Activated CD4-positive, alpha-beta T cell treated with anti-CD3 and anti-CD28 coated beads, Interleukin-2, Interleukin-4, amounts not matched to agents 100 ng/mL and 50 ng/mL, durations not matched to agents 16 hours and 8 hours (primary cell): Measurements from ENCODE around the gene ACBD4.

Experiments used
- DNase-seq: peaks from one replicate; pipeline ENCODE4 v3.0.0-alpha.2; 2020; ENCODE audit warnings: low spot score

ACBD4 gene

GRCh38 chr17:45135192-45135977 is at the start of gene ACBD4:
Gene ACBD4, plus strand, starts transcription at chr17:45135687. Its CDS starts 458 bp downstream, at chr17:45136145.
- DNase-seq = peak; percentile 98

GRCh38 chr17:45086391-45086790 is 49.1 kb upstream of the ACBD4 start:
- DNase-seq = no peak

GRCh38 chr17:45086865-45087503 is 48.5 kb upstream of the ACBD4 start:
- DNase-seq = no peak

- no peak for DNase-seq
Observed at GRCh38 chr17:45087504-45087975, 47.9 kb upstream of the ACBD4 start.

GRCh38 chr17:45087978-45088377 is 47.5 kb upstream of the ACBD4 start:
- DNase-seq = no peak

- no peak for DNase-seq
Observed at GRCh38 chr17:45088741-45089140, 46.7 kb upstream of the ACBD4 start.

GRCh38 chr17:45090711-45091110 is 44.8 kb upstream of the ACBD4 start:
- no peak for DNase-seq

GRCh38 chr17:45091778-45092425 is 43.6 kb upstream of the ACBD4 start:
- no peak for DNase-seq

GRCh38 chr17:45092911-45093430 is 42.5 kb upstream of the ACBD4 start:
- no peak for DNase-seq

- no peak for DNase-seq
Observed at GRCh38 chr17:45093444-45094110, 41.9 kb upstream of the ACBD4 start.

GRCh38 chr17:45096141-45096540 is 39.3 kb upstream of the ACBD4 start:
- peak; percentile 9 for DNase-seq

GRCh38 chr17:45096926-45097325 is 38.6 kb upstream of the ACBD4 start:
- no peak for DNase-seq

- DNase-seq = no peak
Observed at GRCh38 chr17:45098081-45098868, 37.2 kb upstream of the ACBD4 start.

- DNase-seq = peak; percentile 76
Observed at GRCh38 chr17:45098869-45099616, 36.4 kb upstream of the ACBD4 start.

GRCh38 chr17:45101546-45101882 is 34.0 kb upstream of the ACBD4 start:
- DNase-seq = no peak

GRCh38 chr17:45101883-45102811 is 33.3 kb upstream of the ACBD4 start:
- no peak for DNase-seq

GRCh38 chr17:45102856-45103255 is 32.6 kb upstream of the ACBD4 start:
- DNase-seq = no peak

- DNase-seq = no peak
Observed at GRCh38 chr17:45103269-45103795, 32.2 kb upstream of the ACBD4 start.

- DNase-seq = no peak
Observed at GRCh38 chr17:45104029-45104428, 31.5 kb upstream of the ACBD4 start.
